ENCODE data around the gene GMIP. TPM values are rescaled to one million over a fixed set of nuclear protein-coding genes. Genes with fewer than 3 reads are reported as not detected.
A peak's percentile ranks its signal among the peaks of the same experiment; 100 is the strongest.

The GMIP gene
- total and polyA plus RNA-seq, 2 of the 13 experiments (the other 11 are each of a cell fraction or from before 2014, with no cell fraction given), result 1.5 to 1.8 TPM

DNA sequence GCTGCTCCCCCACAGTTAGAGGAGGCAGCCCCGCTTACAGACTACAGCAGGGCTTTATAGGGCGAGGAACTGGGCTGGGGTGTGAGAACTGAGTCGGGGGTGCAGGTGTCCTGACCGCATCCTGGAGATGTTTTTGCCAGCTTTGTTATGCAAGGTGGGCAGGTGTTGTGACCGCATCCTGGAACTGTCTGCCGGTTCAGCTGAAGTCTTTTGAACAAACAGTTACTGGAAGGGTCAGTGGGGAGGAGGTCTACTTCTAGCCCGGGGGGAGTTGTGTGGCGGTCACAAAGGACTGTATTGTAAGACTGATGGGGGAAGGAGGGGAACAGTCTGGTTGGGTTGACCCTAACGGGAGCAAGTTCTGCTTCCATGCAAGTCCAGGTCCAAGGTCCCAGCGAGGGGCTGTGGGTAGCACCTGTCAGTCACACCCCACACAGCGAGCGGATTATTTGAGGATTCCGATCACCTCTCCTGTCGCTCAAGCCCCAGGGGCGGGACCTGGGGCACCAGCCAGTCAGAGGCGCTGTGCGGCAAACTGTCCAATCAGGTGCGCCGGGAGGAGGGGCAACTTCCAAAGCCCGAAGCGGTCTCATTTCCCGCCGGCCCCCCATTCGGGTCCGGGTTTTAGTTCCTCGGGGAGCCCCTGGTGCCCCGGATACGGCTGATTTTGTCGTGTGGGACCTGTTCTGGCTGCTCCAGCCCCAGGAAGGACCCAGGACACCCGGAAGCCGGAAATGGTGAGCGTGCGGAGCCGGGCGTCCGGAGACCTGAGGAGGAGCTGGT lies 25.0 kb upstream of the GMIP start, which contains the start of gene ZNF101 (continued):
- no peak for TF ChIP-seq STAT5B (CRISPR knock-in tag; IDR thresholded peaks at IDR 0.05)
- TF ChIP-seq, protein P1, sequence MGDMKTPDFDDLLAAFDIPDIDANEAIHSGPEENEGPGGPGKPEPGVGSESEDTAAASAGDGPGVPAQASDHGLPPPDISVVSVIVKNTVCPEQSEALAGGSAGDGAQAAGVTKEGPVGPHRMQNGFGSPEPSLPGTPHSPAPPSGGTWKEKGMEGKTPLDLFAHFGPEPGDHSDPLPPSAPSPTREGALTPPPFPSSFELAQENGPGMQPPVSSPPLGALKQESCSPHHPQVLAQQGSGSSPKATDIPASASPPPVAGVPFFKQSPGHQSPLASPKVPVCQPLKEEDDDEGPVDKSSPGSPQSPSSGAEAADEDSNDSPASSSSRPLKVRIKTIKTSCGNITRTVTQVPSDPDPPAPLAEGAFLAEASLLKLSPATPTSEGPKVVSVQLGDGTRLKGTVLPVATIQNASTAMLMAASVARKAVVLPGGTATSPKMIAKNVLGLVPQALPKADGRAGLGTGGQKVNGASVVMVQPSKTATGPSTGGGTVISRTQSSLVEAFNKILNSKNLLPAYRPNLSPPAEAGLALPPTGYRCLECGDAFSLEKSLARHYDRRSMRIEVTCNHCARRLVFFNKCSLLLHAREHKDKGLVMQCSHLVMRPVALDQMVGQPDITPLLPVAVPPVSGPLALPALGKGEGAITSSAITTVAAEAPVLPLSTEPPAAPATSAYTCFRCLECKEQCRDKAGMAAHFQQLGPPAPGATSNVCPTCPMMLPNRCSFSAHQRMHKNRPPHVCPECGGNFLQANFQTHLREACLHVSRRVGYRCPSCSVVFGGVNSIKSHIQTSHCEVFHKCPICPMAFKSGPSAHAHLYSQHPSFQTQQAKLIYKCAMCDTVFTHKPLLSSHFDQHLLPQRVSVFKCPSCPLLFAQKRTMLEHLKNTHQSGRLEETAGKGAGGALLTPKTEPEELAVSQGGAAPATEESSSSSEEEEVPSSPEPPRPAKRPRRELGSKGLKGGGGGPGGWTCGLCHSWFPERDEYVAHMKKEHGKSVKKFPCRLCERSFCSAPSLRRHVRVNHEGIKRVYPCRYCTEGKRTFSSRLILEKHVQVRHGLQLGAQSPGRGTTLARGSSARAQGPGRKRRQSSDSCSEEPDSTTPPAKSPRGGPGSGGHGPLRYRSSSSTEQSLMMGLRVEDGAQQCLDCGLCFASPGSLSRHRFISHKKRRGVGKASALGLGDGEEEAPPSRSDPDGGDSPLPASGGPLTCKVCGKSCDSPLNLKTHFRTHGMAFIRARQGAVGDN (CRISPR knock-in tag; IDR thresholded peaks at IDR 0.05), result peak; percentile 70
- TF ChIP-seq ZNF431 (CRISPR knock-in tag; IDR thresholded peaks at IDR 0.05; ENCODE audit: borderline replicate concordance, low read depth), result 0 out of 2 replicates have a peak, but pooled peaks have one; percentile 45
- TF ChIP-seq, protein P2, sequence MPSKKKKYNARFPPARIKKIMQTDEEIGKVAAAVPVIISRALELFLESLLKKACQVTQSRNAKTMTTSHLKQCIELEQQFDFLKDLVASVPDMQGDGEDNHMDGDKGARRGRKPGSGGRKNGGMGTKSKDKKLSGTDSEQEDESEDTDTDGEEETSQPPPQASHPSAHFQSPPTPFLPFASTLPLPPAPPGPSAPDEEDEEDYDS (CRISPR knock-in tag; IDR thresholded peaks at IDR 0.05), result peak; percentile 86
- peak; percentile 59 for TF ChIP-seq PHF8 (CRISPR knock-in tag; IDR thresholded peaks at IDR 0.05)
- peak; percentile 34 for TF ChIP-seq BHLHE40 (IDR thresholded peaks at IDR 0.05; ENCODE audit: low read length)
- TF ChIP-seq ZNF563 (CRISPR knock-in tag; IDR thresholded peaks at IDR 0.05), result 0 out of 2 replicates have a peak, but pooled peaks have one; percentile 22
- peak; percentile 71 for TF ChIP-seq GABPA (IDR thresholded peaks at IDR 0.05; ENCODE audit: low read depth, low read length)
- TF ChIP-seq GABPA (CRISPR knock-in tag; IDR thresholded peaks at IDR 0.05; ENCODE audit: low read depth), result peak; percentile 77
- peak; percentile 44; the same call in 1 of the 2 replicates for TF ChIP-seq SRY (CRISPR knock-in tag; IDR thresholded peaks at IDR 0.05)
- TF ChIP-seq, protein P3, sequence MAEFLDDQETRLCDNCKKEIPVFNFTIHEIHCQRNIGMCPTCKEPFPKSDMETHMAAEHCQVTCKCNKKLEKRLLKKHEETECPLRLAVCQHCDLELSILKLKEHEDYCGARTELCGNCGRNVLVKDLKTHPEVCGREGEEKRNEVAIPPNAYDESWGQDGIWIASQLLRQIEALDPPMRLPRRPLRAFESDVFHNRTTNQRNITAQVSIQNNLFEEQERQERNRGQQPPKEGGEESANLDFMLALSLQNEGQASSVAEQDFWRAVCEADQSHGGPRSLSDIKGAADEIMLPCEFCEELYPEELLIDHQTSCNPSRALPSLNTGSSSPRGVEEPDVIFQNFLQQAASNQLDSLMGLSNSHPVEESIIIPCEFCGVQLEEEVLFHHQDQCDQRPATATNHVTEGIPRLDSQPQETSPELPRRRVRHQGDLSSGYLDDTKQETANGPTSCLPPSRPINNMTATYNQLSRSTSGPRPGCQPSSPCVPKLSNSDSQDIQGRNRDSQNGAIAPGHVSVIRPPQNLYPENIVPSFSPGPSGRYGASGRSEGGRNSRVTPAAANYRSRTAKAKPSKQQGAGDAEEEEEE (CRISPR knock-in tag; IDR thresholded peaks at IDR 0.05; ENCODE audit: borderline replicate concordance), result no peak
- TF ChIP-seq GABPB1 (CRISPR knock-in tag; IDR thresholded peaks at IDR 0.05), result peak; percentile 86
- peak; percentile 98 for TF ChIP-seq RXRA (CRISPR knock-in tag; IDR thresholded peaks at IDR 0.05)
- TF ChIP-seq, protein P4, sequence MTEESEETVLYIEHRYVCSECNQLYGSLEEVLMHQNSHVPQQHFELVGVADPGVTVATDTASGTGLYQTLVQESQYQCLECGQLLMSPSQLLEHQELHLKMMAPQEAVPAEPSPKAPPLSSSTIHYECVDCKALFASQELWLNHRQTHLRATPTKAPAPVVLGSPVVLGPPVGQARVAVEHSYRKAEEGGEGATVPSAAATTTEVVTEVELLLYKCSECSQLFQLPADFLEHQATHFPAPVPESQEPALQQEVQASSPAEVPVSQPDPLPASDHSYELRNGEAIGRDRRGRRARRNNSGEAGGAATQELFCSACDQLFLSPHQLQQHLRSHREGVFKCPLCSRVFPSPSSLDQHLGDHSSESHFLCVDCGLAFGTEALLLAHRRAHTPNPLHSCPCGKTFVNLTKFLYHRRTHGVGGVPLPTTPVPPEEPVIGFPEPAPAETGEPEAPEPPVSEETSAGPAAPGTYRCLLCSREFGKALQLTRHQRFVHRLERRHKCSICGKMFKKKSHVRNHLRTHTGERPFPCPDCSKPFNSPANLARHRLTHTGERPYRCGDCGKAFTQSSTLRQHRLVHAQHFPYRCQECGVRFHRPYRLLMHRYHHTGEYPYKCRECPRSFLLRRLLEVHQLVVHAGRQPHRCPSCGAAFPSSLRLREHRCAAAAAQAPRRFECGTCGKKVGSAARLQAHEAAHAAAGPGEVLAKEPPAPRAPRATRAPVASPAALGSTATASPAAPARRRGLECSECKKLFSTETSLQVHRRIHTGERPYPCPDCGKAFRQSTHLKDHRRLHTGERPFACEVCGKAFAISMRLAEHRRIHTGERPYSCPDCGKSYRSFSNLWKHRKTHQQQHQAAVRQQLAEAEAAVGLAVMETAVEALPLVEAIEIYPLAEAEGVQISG (CRISPR knock-in tag; IDR thresholded peaks at IDR 0.05), result peak; percentile 33; the same call in 1 of the 2 replicates
- peak; percentile 53; the same call in 1 of the 2 replicates for TF ChIP-seq ZBTB7A (CRISPR knock-in tag; IDR thresholded peaks at IDR 0.05)
- peak; percentile 95 for TF ChIP-seq NCOA2 (CRISPR knock-in tag; IDR thresholded peaks at IDR 0.05)
- no peak for TF ChIP-seq POLR2AphosphoS2 (IDR thresholded peaks at IDR 0.05; ENCODE audit: low read depth, low read length)
- no peak for TF ChIP-seq NONO (IDR thresholded peaks at IDR 0.05)
- TF ChIP-seq NONO (CRISPR knock-in tag; conservative IDR thresholded peaks at IDR 0.05), result peak; percentile 67; the same call in 1 of the 2 replicates
- no peak for TF ChIP-seq PCBP1 (IDR thresholded peaks at IDR 0.05; ENCODE audit: borderline replicate concordance, low read depth, low read length)
- TF ChIP-seq BCL6 (CRISPR knock-in tag; IDR thresholded peaks at IDR 0.05), result peak; percentile 86
- TF ChIP-seq NBN (conservative IDR thresholded peaks at IDR 0.05), result no peak

All from HepG2 (cell line).